HCEC 1CT (cell line): ENCODE measurements around the gene ARHGAP15.
A peak's percentile ranks its signal among the peaks of the same experiment; 100 is the strongest.

Source experiments
- DNase-seq: peaks from one replicate; pipeline ENCODE4 v3.0.0-alpha.2; 2017

The ARHGAP15 gene

GRCh38 chr2:143146366-143146765 is 17.1 kb downstream of the ARHGAP15 start:
- no peak for DNase-seq

- DNase-seq: no peak
Observed at GRCh38 chr2:143146815-143147530, 17.8 kb downstream of the ARHGAP15 start.

GRCh38 chr2:143148011-143148410 is 18.8 kb downstream of the ARHGAP15 start:
- DNase-seq: no peak

GRCh38 chr2:143148757-143149156 is 19.5 kb downstream of the ARHGAP15 start:
- DNase-seq: no peak

DNA sequence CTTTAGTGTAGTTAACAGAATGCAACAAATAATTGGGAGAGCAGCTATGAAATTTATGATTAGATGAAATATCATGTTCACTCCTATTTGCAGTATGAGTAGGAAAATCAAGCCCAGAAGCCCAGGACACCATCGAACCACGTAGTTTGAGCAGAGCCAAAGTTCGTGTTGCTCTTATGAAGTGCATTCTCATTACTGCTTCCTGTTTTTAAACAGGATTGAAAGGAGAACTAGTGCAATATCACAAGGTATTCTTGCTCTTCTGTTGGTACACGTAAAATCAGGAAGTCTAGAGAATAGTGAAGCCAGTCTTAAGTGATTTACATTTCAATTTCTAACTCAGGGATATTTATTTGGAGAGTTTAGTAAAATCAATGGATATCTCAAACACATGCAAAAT is 21.1 kb downstream of the ARHGAP15 start:
- no peak for DNase-seq

DNA sequence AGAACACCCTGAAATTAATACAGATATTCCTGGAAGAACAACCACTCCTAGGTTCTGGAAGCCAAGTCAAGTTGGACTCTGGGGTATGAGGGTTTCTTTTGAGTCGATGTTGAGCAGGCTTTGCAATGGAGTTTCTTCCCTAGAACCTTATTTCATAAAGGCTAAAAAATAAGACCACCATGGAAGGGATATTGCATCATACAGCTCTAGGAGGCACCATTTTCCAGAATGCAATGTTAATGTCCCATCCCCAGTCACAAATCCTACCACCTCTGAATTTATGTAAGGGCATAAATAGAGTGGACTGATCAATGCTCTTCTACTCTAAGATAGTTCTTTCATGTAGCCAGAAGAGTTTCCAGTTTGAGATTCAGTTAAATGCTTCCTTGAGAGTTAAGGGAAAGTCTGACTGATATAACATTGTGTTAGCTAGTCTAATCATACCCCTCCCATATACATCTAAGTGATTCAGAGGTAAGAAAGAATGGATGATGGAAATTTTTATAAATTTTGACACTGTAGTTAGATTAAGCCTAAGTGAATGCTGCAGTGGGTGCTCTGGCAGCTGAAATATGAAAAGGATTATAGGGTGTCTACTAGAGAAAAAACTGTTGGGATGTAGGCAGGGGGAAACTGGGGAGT is 22.0 kb downstream of the ARHGAP15 start:
- DNase-seq: no peak

GRCh38 chr2:143152219-143152618 is 23.0 kb downstream of the ARHGAP15 start:
- DNase-seq: no peak

- DNase-seq: no peak
Observed at GRCh38 chr2:143152637-143153036, 23.4 kb downstream of the ARHGAP15 start.

- DNase-seq: no peak
Observed at GRCh38 chr2:143155661-143156060, 26.4 kb downstream of the ARHGAP15 start.

DNA sequence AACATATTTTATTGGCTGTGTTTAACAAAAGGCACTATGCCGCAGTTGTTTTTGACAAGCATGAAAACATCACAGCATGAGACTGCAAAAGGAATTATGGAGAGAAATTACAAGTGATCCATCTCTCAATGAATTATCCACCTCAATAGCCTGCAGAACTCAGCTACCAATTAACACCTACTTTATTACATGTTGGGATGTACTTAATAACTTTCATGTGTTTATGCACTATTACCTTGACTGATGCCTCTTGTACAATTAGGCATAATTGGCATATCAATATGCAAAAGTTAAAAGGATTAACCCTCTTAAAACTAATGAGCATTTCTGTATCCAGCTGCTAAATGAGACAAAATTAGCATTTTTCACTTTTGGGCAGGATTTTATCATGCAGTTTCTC is 27.8 kb downstream of the ARHGAP15 start:
- DNase-seq: no peak

GRCh38 chr2:143157418-143157817 is 28.2 kb downstream of the ARHGAP15 start:
- DNase-seq: no peak

DNA sequence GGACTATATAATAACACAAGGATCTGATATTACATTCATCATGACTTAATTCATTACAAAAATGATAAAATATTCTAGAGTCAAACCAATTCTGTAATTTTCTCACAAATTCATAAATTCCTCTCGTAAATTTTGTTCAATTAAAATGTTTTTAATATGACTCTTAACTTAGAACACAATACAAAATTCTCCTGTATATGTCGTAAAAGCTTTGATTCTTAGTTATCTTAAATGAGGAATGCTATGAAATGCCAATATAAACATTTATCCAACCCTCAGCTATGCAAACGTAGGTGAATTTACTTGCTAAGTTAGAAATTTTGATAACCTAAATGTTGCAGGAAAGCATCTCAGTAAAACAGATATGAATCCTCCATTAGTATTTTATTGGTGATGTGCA is 28.9 kb downstream of the ARHGAP15 start:
- no peak for DNase-seq

DNA sequence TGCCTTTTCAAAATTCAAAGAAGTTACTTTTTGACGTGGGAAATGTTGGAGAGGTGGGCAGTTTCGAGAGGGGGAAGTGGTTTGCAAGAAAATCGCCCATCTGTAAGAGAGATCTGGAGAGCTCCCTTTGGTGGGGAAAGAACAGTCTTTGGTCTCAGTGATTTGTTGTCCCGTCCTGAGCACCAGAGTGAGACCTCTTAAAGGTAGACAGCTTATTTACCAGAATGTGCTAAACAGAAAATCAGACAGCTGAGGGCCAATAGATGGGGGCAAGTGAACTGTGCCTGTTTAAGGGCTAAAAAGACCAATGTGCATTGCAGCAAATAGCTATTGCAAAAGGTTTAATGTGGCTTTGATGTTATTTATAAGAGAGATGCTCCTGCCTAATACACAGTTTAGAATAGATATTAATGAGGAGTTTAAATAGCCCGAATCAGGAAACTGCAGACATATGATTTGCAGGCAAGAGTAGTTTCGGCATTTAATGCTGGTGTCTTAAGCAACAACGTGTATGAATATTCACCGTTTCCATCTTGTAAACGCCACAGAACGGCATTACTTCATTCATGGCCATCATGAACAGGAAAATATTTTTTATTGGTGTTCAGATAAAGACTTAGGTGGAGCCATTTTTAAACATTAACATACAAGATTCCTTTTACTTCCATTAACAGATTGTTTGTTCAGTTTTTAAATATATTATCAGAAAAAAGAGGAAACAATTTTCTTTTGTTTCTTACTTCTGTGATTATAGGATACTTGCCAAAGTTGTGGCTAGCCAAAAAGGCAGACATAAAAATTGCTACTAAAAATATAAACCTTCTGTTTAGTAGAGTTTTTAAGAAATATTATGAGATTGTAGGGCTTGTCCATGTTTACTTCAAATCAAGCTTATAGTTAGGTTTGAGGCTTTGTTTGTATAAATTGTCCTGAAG is 29.6 kb downstream of the ARHGAP15 start:
- DNase-seq: no peak

DNA sequence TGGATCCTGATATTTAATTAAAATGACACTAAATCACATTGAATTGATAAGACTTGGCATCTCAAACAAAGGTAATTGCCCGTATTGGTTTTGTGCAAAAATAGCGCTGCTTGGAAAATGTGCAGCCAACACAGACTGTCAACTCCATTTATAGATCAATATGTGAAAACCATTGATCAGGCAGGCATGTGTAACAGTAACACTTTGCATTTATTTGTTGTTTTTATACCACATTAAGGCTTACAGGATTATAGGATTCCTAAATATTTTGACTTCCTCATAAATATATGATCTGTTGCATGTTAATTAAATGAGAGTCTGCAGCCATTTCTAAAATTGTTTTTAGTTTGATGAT is 30.2 kb downstream of the ARHGAP15 start:
- DNase-seq: no peak

DNA sequence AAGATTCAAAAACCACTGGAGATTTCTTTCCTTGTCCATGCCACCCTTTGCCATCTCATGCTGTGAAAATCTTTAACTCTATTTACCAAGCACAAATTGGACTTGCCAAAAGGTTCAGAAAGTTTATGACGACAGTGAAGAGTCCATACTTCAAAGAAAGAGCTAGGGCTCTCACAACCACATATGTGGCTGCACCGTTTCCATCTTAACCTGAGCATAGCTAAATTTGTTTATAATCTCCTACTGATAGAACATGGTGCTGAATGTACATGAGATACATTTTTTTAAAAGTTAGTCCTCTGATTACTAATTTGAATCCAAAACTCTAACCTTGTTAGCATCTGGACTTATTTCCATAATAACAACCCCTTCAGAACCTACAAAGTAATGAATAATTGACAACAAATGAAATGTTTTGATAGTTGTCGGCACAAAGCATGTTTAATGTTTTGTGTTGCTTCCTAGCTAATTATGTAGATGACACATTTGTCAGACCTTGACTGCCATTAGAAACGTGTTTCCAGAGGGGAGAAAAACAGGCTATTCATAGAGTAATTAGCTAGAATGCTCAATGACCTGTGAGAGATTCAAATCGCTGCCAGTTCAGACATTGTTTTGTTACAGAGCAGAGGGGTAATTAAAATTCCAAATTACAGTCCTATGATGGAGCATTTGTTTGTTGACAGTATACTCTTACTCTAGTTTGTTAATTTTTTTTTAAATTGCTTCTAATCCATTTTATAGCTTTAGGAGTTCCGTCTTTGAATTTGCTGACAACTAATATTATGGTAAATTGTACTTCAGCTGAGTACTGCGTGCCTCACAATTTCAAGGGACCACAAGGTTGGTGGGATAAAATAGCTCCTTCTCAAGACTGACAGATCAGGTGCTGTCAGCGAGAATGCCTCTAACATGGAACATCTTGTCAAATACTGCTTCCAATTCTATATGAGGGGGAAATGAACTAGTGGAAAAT is 31.8 kb downstream of the ARHGAP15 start:
- no peak for DNase-seq

- peak; percentile 47 for DNase-seq
Observed at GRCh38 chr2:143162123-143162837, 33.1 kb downstream of the ARHGAP15 start.

DNA sequence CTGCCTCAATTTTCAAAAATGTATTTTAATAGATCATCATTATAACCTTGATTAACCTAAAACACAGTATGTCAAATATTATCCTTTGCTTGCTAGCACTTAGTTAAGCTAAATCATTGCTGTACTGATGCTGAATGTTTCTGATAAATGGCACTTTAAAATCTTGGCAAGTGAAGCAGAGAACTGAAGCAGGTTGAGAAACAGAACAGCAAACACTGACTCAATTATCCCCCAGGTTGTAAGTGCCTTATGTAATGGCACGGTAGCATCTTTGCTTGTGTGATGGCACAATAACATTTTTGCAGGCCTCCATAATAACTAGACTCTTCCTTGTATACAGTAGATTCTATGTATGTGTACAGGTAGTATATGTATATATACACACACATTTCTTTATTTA is 33.8 kb downstream of the ARHGAP15 start:
- no peak for DNase-seq

GRCh38 chr2:143163499-143163898 is 34.3 kb downstream of the ARHGAP15 start:
- no peak for DNase-seq

GRCh38 chr2:143165291-143165690 is 36.1 kb downstream of the ARHGAP15 start:
- no peak for DNase-seq

GRCh38 chr2:143169105-143169504 is 39.9 kb downstream of the ARHGAP15 start:
- no peak for DNase-seq

- DNase-seq: peak; percentile 26
Observed at GRCh38 chr2:143171817-143172216, 42.6 kb downstream of the ARHGAP15 start.

DNA sequence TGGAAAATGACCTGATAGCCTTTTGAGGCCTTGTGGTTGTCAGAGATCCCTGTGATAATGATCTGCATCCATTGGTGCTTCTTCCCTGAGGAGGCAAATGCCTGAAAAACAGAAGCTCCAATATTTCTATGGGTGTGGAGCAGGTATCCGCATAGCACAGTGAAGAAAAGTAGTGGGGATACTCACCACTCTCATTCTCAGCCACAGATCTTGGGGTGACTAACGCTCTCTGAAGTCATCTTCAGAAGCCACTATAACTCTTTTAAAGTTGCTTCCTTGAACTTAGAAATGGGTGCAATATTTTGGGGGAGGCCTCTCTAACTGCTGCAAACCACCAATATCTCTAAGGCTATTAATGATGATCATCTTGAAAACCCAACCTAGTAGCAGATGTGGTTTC is 46.2 kb downstream of the ARHGAP15 start:
- no peak for DNase-seq
